ENCODE data around the gene DCAF10.
A peak's percentile ranks its signal among the peaks of the same experiment; 100 is the strongest.
"Not testable (repeated sequence)": the region's sequence is repeated elsewhere in the genome, so short reads cannot be mapped to it uniquely, and the experiment has no call there.

Gene DCAF10
- total RNA-seq, result 20.3 to 36.4 reads per million in 2 donors

DNA sequence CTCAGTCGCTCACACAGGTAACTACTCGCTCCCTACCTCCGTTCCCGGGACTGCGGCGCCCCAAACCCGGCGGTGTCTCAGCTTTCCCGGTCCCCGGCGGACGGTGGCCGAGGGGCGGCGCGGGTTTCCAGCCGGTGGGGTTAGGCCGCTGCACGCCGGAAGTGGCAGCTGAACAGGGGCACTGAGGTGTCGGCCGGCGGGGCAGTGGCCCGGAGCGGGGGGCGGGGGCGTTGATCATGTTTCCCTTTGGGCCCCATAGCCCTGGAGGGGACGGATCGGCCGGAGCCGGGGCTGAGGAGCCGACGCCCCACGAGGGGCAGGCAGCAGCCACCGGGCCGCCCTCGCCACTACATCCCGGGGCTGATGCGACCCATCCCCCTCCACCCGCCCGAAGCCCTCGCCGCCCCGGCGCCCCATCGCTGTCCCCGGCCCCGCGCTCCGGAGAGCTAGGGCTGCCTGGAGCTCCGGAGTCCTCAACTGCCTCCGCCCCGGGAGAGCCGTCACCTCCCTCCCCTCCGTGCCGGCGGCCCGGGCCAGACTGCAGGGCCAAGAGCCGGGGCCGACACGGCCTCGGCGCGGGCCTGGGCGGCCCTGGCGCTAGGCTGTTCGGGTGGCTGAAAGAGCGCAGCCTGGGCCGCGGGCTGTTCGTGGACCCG lies at the start of gene DCAF10:
Gene DCAF10, plus strand, starts transcription at position 167 of the 656 bp plus-strand sequence. Its CDS starts 70 bp downstream, at position 237.
- DNase-seq, result peak; percentile 78 to 91 (median 84)

- DNase-seq, result no peak
Measured at GRCh38 chr9:37751186-37751585, 49.4 kb upstream of the DCAF10 start.

DNA sequence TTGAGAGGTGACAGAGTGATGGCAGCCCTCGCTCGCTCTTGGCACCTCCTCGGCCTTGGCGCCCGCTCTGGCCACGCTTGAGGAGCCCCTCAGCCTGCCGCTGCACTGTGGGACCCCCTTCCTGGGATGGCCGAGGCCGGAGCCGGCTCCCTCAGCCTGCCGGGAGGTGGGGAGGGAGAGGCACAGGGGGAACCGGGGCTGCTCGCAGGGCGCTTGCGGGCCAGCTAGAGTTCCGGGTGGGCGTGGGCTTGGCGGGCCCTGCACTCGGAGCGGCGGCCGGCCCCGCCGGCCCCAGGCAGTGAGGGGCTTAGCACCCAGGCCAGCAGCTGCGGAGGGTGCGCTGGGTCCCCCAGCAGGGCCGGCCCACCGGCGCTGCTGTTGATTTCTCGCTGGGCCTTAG lies 48.9 kb upstream of the DCAF10 start:
- not testable (repeated sequence) for DNase-seq

- DNase-seq, result not testable (repeated sequence)
Measured at GRCh38 chr9:37752112-37752511, 48.5 kb upstream of the DCAF10 start.

GRCh38 chr9:37752642-37753488 lies 47.7 kb upstream of the DCAF10 start:
- peak in 1 of 5 experiments; percentile 8 for DNase-seq

- DNase-seq, result peak; percentile 33 to 85 (median 57)
Measured at GRCh38 chr9:37753489-37754190, 47.0 kb upstream of the DCAF10 start, which contains the start of gene TRMT10B. Gene TRMT10B, plus strand, starts transcription at chr9:37753805. Its CDS starts 8,127 bp downstream, at chr9:37761932.

DNA sequence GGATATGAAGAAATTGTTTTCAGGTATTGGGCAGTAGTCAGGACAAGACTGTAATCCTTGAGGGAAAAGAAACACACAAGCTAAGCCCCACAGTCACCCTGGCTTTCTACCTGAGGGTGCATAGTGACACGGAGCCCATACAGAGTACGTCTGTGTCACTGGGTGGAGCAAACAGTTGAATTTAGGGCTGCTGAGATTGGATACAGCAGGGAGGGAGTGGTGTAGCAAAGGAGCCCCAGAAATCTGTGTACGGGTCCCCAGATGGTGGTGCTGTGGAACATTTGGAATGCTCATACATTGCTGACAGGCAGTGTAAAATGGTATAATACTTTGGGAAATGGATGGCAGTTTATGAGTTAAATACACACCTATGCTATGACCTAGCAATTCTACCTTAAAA lies 41.9 kb upstream of the DCAF10 start:
- no peak for DNase-seq

DNA sequence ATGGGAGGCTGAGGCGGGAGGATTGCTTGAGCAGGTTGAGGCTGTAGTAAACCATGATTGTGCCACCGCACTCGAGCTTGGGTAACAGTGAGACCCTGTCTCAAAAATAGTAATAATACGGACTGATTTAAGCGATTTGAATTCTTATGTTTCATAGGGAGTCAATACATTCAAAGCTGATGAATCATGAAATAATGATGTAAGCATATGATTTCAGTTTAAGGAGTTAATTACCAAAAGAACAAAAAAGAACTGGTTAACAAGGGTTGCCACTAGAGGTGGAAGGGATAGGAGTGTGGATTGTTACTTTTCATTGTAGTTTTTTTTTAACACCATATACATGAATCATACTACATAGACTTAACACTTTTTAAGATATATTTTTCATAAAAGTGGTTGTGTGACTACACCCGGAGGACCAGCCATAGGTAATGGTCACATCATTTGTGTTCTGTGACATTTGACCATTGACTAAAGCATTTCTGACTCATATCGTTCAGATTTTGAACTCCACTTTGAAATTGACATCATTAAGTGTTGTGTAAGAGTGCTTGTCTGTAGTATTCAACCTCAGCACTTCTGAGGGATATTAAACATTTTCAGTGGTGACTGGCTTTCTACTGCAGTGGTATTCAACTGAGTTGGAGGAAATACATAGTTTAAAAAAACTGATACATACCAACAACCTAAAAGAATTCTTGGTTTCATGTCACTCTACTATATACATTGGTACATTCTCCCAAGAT lies 40.0 kb upstream of the DCAF10 start:
- DNase-seq, result no peak

DNA sequence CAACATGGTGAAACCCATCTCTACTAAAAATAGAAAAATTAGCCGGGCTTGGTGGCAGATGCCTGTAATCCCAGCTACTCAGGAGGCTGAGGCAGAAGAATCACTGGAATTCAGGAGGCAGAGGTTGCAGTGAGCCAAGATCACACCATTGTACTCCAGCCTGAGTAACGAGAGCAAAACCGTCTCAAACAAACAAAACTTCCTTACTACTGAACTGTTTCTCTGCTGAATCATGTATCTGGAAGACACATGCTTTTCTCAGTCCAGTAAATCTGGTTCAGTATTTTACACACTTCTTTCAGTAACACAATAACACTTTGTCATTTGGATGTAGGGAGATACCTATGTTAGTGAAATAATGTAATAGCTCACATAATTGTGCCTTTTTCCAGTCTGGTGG lies 39.1 kb upstream of the DCAF10 start:
- no peak for DNase-seq

GRCh38 chr9:37765263-37765662 lies 35.3 kb upstream of the DCAF10 start:
- DNase-seq, result not testable (repeated sequence)

DNA sequence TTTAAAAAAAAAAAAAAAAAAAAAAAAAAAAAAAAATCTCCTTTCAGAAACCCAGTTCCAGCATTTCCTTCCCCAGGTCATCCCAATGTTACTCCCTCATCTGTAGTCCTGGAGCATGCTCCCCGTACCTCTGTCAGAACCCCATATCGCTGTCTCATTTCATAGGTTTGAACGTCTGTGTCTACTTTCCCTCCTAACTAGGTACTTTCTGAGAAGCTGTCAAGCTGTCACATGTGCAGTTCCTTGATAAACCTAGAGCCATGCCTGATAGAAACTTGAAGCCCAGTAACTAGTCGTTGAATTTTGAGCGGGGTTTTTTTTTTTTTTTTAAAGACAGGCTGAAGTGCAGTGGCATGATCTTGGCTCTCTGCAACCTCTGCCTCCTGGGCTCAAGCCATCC lies 31.3 kb upstream of the DCAF10 start:
- no peak for DNase-seq

DNA sequence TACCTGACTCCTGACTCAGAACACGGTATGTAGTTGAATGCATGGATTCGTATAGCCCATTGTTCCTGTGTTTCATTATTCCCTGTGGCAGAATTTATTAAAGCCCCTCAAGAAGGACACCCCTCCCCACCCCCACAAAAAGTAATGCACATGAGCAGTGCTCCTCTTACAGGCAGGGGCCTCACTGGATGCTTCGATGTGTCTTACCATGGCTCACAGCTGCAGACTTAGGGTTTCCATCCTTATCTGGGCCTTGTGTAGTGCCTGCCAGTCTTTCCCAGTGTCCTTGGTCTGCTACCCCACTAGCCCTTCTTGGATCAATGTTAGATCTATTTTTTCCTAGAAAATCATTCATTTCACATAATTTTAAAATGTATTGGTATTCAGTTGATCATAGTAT lies 30.6 kb upstream of the DCAF10 start:
- no peak for DNase-seq

GRCh38 chr9:37775216-37775919 lies 25.2 kb upstream of the DCAF10 start:
- DNase-seq, result no peak

GRCh38 chr9:37776328-37776727 lies 24.3 kb upstream of the DCAF10 start:
- no peak for DNase-seq

DNA sequence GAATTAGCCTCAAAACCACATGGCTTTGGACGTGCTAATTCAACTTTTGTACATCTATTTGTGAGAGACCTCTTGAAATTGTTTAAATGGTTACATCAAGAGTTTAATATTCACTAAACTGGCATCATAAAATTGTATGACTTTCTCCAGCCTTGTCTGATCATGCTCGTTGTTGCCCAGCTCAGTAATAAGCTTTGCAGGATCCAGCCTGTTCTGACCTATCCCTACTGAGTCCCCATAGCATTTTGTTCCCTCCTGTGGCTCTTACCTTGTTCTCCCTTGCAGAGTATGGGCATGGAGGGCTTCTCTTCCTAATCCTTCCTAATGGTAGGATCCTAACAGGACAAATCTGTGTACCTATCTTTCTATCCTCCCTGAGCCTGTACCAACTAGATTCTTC lies 22.1 kb upstream of the DCAF10 start:
- no peak for DNase-seq

- DNase-seq, result no peak
Measured at GRCh38 chr9:37784291-37784615, 16.3 kb upstream of the DCAF10 start.

- peak; percentile 65 to 93 (median 77) for DNase-seq
Measured at GRCh38 chr9:37784616-37785483, 15.7 kb upstream of the DCAF10 start, which contains the start of gene EXOSC3. Gene EXOSC3, minus strand, starts transcription at chr9:37785064. Its CDS starts 20 bp downstream, at chr9:37785044.

GRCh38 chr9:37787059-37787458 lies 13.5 kb upstream of the DCAF10 start:
- no peak for DNase-seq

GRCh38 chr9:37788332-37788731 lies 12.3 kb upstream of the DCAF10 start:
- DNase-seq, result no peak

DNA sequence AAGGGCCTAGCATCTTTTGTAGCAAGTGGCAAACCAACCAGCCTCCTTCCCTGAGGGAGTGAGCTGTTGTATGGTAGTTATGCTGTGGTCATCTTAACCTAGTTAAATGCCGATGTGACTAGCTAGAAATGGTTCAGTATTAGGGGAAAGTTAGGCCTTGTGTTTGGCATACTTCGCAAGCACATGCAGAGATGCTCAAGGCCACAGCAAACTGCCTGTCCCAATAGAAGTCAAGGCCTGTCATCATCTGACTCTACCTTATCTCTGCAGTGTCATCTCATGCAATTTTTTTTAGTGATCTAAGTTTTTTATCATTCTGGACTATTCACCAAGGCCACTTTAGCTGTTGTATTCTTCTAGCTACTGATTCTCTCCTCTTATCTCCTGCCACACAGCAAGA lies 10.5 kb upstream of the DCAF10 start:
- DNase-seq, result no peak

DNA sequence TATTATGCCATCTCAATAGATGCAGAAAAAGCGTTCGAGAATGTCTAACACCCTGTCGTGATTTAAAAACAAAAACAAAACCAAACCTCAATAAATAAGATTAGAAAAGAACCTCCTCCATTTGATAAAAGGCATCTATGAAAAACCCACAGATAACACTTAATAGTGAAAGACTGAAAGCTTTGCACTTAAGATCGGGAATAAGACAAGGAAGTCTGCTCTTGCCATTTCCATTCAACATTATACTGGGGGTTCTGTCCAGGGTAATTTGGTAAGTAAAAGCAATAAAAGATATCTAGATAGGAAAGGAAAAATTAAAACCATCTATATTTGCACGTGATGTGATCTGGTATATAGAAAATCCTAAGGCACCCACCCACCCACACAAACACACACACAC lies 8.5 kb upstream of the DCAF10 start:
- DNase-seq, result no peak

Data from T-helper 2 cell (primary cell).